Measurements from ENCODE around the gene PTPRD.

- TF ChIP-seq CTCF (conservative IDR thresholded peaks at IDR 0.05; ENCODE audit: low read depth, low read length) (no peak), EZH2 (IDR thresholded peaks at IDR 0.05; ENCODE audit: borderline replicate concordance, low read depth, low read length, poor library complexity, severe bottlenecking) (no peak)
Observed at GRCh38 chr9:8621416-8621815, 1991.4 kb downstream of the PTPRD start.
